IPS-NIHi7 (cell line): ENCODE measurements around the gene RBM45.
"Not testable (repeated sequence)": the region's sequence is repeated elsewhere in the genome, so short reads cannot be mapped to it uniquely, and the experiment has no call there.

ENCODE experiments used
- DNase-seq: peaks from one replicate; pipeline ENCODE4 v3.0.0; 2012; ENCODE audit warnings: mixed read lengths; ENCODE audit errors: extremely low spot score

The RBM45 gene, protein sequence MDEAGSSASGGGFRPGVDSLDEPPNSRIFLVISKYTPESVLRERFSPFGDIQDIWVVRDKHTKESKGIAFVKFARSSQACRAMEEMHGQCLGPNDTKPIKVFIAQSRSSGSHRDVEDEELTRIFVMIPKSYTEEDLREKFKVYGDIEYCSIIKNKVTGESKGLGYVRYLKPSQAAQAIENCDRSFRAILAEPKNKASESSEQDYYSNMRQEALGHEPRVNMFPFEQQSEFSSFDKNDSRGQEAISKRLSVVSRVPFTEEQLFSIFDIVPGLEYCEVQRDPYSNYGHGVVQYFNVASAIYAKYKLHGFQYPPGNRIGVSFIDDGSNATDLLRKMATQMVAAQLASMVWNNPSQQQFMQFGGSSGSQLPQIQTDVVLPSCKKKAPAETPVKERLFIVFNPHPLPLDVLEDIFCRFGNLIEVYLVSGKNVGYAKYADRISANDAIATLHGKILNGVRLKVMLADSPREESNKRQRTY

DNA sequence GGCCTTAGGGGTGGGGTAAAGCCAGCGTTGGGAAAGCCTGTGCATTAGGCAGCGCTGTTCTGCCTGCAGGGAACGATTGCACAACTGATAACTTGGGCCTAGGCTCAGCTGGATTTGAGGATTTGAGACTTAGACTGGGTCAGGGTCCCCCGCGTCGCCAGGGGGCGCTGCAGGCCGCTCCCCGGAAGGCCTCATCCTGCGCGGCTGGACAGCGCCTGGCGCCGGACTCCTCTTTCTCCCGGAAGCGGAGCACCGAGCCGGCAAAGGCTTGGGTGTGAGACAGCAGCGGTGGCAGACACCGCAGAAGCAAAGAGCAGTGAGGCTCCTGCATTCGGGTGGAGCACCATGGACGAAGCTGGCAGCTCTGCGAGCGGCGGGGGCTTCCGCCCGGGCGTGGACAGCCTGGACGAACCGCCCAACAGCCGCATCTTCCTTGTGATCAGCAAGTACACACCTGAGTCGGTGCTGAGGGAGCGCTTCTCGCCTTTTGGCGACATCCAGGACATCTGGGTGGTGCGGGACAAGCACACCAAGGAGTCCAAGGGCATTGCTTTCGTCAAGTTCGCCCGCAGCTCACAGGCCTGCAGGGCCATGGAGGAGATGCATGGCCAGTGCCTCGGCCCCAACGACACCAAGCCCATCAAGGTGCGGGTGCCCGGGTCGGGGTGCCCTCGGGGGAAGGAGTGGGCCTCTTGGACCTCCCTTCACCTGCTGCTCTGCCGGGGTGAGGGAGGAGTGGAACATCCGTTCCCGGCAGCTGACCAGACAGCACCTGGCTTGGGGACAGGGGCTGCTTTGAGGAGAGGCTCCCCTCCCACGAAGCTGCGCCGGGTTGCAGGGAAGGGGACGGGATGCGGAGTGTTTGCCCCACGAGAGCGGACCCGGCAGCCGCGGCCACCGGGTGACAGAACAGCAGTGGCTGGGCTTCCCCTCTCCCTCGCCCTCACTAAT is at the start of gene RBM45:
RBM45 (plus strand) TSS at position 236 of the 951 bp plus-strand sequence; CDS start at position 346, 110 bp downstream.
- peak; percentile 94 for DNase-seq

- DNase-seq, result no peak
Observed at GRCh38 chr2:178066324-178066723, 45.9 kb upstream of the RBM45 start.

DNA sequence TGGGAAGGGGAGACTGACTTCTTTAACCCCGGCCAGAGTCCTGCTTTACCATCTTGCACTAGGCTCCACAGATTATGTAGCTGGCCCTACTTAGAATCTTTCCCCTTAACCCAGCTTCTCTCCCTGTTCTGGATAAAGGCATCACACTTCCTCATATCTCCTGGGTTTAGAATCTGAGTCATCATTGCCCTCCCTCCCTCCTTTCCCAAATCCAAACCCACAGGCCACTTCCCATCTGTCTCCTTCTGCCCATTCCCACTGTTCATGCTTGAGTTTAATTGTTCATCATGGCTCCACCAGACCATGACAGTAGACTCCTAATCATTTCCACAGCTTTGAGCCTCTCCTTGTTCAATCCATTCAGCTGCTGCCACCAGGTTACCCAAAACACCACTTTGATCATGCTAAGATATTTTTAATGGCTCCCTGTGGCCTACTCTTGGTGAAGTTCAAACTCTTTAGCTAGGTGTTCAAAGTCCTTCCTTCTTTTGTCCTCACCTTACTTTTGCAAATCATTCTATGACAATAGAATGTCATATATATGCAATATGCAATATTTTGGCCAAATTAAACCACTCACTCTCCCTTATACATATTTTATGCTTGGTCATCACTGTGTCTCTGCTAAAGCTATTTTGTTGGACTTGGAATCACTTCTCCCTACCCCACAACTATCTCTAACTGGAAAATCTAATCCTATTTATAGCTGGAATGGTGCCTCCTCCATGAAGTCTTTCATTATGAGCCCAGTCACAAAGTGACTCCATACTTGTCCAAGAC is 45.2 kb upstream of the RBM45 start:
- no peak for DNase-seq

DNA sequence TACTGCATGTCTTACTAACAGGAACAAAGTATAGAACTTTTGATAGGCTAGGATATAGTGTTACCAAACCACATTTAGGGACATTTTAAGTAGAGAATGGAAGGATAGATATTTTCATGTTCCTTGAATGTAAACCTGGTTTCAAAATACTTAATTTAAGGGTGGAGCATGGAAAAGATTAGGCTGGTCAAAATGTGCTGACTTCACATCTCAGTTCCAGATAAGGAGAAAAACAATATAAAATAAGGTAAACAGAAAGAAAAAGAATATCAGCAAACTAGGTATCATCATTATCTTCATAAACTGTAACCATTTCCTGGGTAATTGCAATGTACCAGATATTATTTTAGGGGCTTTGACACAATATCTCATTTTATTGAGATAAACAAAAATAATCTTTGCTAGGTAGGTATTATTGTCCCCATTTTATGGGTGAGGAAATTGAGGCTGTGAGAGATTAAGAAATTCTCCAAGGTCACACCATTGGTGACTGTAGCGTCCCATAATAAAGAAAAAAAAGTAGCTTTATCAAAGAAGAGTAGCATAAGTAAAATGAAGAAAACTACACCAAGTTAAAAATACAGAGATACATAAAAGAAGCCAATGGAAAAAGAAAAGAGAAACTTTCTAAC is 43.3 kb upstream of the RBM45 start:
- no peak for DNase-seq

- no peak for DNase-seq
Observed at GRCh38 chr2:178069551-178069950, 42.7 kb upstream of the RBM45 start.

GRCh38 chr2:178070824-178071223 is 41.4 kb upstream of the RBM45 start:
- DNase-seq, result no peak

DNA sequence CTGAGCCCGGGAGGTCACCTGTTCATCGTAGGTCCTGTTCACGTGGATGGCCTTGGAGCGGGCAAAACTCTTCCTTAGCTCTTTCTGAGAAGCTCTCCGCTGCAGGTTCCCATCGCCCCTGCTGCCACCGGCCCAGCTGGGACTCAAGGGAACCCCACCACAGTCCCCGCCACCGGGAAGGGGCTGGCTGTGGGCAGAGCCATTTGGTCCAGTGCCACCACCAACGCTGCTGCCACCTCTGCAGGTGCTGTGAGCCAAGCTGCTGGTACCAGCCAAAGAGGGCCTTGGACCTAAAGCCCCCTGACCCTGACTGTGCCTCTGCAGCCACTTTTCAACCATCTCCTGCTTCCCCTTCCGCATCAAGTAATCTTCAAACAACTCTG is 40.2 kb upstream of the RBM45 start:
- DNase-seq, result no peak

DNA sequence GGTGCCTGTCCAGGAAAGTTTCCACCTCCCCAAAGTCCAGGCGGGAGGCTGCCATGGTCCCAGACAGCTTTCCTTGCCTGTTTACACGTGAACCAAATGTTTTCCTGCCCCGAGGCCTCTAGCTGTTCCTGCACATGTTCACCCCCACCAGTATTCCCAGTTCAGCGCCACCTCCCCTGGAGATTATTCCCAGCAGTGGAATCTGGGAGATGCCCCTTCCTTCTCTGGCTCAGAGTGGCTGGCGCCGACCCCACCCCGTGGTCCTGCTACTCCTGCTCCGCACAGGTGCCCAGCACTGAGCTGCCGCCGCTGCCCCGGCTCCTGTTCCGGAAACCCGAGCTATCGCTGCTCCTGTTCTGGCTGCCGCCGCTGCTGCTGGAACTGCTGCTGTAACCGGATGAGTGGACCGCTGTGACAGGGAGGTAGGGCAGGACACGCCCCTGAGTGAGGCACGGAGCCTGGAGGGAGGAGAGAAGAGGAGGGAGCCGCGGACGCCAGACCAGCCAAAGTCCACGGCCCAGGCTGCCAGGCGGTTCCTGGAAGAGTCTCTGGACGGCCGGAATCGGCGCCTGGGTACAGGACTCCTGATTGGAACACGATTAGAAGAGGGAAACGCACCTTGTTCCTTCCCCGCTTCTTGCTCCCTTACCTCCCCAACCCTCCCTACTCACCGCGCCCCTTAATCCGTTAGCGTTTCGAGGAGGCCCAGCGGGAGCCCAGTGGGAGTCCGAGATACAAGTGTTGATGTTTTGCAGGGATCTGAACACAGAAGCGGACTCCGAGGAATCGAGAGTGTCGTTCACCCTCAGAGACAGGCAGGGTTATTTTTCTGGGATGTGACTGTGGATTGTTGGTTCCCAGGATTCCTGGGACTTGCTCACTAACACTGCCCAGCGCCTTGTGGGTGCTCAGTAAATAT is 39.6 kb upstream of the RBM45 start, which contains the start of gene PDE11A:
PDE11A (minus strand) TSS at position 395 of the 919 bp plus-strand sequence; CDS start at position 55, 340 bp downstream.
- DNase-seq, result peak; percentile 87

DNA sequence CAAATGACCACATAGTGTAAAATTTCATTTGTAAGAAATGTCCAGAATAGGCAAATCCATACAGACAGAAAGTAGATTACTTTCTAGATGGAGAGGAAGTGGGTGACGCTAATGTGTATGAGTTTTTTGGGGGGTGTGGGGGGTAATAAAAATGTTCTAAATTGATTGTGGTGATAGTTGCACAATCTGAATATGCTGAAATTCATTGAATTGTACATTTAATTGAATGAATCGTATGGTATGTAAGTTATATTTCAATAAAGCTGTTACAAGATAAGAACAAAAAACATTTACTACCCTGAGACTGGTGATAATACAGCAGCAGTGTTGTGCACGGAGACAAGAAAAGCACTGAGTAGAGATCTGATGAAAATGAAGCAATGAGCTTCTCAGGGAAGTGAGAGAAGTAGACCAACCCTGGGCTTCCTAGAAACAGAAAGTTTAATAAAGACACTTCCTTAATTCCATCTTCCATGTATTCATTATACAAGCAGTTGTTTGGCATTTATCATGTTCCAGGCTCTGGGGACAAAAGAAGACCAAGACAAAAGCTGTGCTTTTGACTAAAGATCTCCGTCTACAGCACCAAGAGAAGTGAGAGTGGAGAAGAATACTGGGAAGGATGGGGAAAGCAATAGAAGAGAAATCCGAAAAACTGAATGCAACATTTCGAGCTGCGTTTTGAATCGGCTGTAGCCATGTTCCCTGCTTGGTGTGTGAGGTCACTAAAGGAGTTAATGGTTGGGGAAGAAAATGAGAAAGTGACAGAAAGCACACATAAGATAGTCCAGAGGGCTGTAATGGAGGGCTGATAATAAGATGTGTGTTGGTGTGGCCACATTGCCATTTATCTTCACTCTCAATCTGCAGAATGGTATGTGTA is 37.9 kb upstream of the RBM45 start:
- no peak for DNase-seq

DNA sequence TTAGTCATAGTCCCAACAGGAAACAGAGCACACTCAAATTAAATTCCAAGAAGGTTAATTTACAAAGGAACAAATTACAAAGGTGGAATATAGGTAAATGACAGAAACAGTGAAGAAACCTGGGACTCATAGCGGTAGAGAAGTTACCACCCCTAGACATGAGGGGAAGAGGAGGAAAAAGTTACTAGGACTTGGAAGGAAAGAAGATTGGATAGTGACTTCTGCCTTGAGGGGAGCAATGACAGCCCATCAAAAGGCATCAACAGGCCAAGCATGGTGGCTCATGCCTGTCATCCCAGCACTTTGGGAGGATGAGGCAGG is 37.3 kb upstream of the RBM45 start:
- DNase-seq, result no peak

GRCh38 chr2:178076130-178076529 is 36.1 kb upstream of the RBM45 start:
- DNase-seq, result no peak

DNA sequence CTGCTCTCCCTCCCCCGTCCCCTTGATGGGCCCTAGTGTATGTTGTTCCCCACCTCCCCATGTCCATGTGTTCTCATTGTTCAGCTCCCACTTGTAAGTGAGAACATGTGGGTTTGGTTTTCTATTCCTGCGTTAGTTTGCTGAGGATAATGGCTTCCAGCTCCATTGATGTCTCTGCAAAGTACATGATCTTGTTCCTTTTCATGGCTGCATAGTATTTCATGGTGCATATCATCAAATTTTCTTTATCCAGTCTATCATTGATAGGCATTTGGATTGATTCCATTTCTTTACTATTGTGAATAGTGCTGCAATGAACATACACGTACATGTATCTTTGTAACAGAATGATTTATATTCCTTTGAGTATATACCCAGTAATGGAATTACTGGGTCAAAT is 33.0 kb upstream of the RBM45 start:
- DNase-seq, result not testable (repeated sequence)

- no peak for DNase-seq
Observed at GRCh38 chr2:178082408-178083045, 29.7 kb upstream of the RBM45 start.

DNA sequence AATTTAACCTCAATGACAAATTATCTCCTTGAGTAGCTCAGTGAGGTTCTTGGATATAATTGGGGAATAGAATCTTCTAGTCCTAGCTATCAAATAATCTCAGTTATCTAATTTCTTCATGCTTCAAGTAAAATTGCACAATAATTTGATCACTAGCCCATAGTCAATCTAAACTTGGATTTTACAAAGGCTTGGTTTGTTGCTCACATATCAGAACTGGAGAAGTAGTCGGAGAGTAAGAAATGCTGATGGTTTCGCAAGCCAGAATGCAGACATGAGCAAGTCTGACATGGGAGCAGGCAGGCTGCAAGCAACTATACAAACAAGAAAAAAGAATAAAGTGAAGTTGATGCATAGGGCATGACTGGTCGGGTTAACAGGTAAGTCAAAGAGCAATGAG is 28.0 kb upstream of the RBM45 start:
- DNase-seq, result no peak

- no peak for DNase-seq
Observed at GRCh38 chr2:178088774-178089270, 23.4 kb upstream of the RBM45 start.

DNA sequence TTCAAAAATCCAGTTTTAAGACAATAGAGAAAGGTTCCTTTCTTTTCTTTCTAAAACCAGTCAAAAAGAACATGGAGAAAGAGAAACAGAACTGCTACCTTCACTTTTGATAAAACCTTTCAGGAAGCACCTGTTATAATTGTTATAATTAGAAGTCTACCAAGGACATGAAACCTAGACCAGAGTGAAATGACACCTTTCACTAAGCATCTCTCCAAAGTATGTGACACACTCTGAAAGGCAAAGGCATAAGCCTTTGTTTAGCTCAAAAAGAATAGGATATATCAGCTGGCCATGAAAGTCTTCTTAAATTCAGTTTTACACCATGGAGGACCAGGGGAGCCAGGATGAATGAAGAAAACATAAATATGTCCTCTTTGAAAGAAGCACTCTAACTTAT is 18.8 kb upstream of the RBM45 start:
- DNase-seq, result no peak

DNA sequence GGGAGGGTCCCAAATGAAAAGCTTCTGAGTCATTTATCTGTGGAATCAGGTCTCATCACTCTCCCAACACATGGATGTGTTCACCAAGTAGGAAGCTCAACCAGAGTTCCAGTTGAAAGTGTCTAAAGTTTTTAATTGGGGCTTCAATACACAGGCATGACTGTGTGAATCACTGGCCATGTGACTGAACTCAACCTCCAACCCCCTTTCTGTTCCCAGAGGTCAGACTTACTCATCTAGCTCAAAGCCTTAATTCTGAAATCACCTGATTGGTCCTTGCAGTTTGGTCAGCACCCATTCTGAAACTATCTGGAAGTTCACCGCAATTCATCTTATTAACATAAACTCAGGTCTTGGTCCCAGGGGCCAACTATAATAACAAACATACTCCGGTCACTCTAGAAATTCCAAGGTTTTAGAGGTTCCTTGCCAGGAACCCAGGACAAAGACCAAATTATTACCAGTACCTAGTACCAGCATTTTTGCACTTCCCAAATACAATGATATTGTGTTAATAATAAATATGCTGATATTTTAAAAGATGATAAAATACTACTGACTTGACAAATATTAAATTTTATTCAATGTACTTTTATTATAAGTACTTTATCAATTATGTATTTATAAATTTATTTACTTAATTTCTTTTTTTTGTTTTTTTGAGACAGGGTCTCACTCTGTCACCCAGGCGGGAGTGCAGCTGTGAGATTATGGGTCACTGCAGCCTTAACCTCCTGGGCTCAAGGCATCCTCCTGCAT is 10.7 kb upstream of the RBM45 start:
- no peak for DNase-seq

- no peak for DNase-seq
Observed at GRCh38 chr2:178105566-178105965, 6.7 kb upstream of the RBM45 start.
